CD4-positive, CD25-positive, alpha-beta regulatory T cell (primary cell): ENCODE measurements around the gene WNT1. TPM values are rescaled to one million over a fixed set of nuclear protein-coding genes. Genes with fewer than 3 reads are reported as not detected.

Experiments used
- ATAC-seq, 2 donors: fragments of 150-1000 bp; cut with Tn5 transposase; one replicate each; pipeline ENCODE4 v1.10.0; 2021; ENCODE audit warnings: low read depth in 2 of 2, moderate number of reproducible peaks in 2 of 2, moderate library complexity in 1 of 2
- DNase-seq, 3 donors: peaks; one replicate each; pipeline versions ENCODE4 v3.0.0 to v3.0.0-alpha.2; 2012 to 2022; ENCODE audit warnings: mixed read lengths in 1 of 3
- H3K27ac ChIP-seq: one replicate; pipeline ENCODE4 v1.7.0; 2013; ENCODE audit warnings: mild to moderate bottlenecking, low read length; ENCODE audit not compliant: insufficient read depth, poor library complexity, severe bottlenecking
- H3K27me3 ChIP-seq: one replicate; pipeline ENCODE4 v1.7.0; 2013; ENCODE audit warnings: low read length; ENCODE audit not compliant: control insufficient read depth, insufficient read depth
- H3K36me3 ChIP-seq: one replicate; pipeline ENCODE4 v1.7.0; 2013; ENCODE audit warnings: mild to moderate bottlenecking, low read length, moderate library complexity; ENCODE audit not compliant: control insufficient read depth, insufficient read depth
- H3K4me1 ChIP-seq: 2 replicates; pipeline ENCODE4 v1.7.0; 2013; ENCODE audit warnings: mild to moderate bottlenecking, low read length; ENCODE audit not compliant: insufficient read depth, control insufficient read depth, poor library complexity, severe bottlenecking
- H3K4me3 ChIP-seq: one replicate; pipeline ENCODE4 v1.7.0; 2013; ENCODE audit warnings: low read depth, mild to moderate bottlenecking, low read length, moderate library complexity
- H3K9me3 ChIP-seq, 2 experiments: 1 replicate in 1 of 2; 2 replicates in 1 of 2; pipeline ENCODE4 v1.7.0; 2013; ENCODE audit warnings: low read length in 2 of 2, mild to moderate bottlenecking in 1 of 2, moderate library complexity in 1 of 2; ENCODE audit not compliant: control insufficient read depth in 2 of 2
- H3K27ac Mint-ChIP-seq, 3 donors: one replicate each; pipeline ENCODE4 v1.8.0; 2020 to 2022; ENCODE audit warnings: mild to moderate bottlenecking in 3 of 3, mixed read lengths in 3 of 3, moderate library complexity in 2 of 3
- H3K27me3 Mint-ChIP-seq: one replicate; pipeline ENCODE4 v1.8.0; 2022; ENCODE audit warnings: mild to moderate bottlenecking, mixed read lengths
- H3K36me3 Mint-ChIP-seq: one replicate; pipeline ENCODE4 v1.8.0; 2020; ENCODE audit warnings: mixed read lengths
- H3K4me1 Mint-ChIP-seq, 4 donors: one replicate each; pipeline ENCODE4 v1.8.0; 2020 to 2022; ENCODE audit warnings: mixed read lengths in 4 of 4, mild to moderate bottlenecking in 1 of 4
- H3K4me3 Mint-ChIP-seq, 4 donors: one replicate each; pipeline ENCODE4 v1.8.0; 2020 to 2022; ENCODE audit warnings: mild to moderate bottlenecking in 4 of 4, mixed read lengths in 4 of 4, moderate library complexity in 3 of 4
- H3K9me3 Mint-ChIP-seq, 7 donors: one replicate each; pipeline ENCODE4 v1.8.0; 2020 to 2022; ENCODE audit warnings: mixed read lengths in 7 of 7, mild to moderate bottlenecking in 3 of 7, moderate library complexity in 2 of 7
- polyA plus RNA-seq, 4 donors: library from polyadenylated mRNA; unstranded; fragments of 300-500 nt; fragmentation: Illumina TruSeq; gene quantifications; one replicate each; pipeline ENCODE4 v1.2.3, GENCODE V29; 2021
- total RNA-seq: library from RNA; stranded (reverse); gene quantifications from one replicate; pipeline ENCODE4 v1.2.3, GENCODE V29; 2022

The WNT1 gene
- total and polyA plus RNA-seq, 5 donors from 2014 or later: 0.39 to 0.62 TPM; not detected in 3

- Mint-ChIP-seq H3K36me3 (peaks cover 31% of the 10 kb centered on the region), H3K27me3 (peaks cover 7% of the 10 kb centered on the region)
Observed at GRCh38 chr12:49018261-49019119, 40.4 kb downstream of the WNT1 start, which contains the start of gene PRKAG1. Gene PRKAG1, minus strand, starts transcription at chr12:49018776. Its CDS starts 36 bp downstream, at chr12:49018740.

GRCh38 chr12:49019120-49019430 is 41.0 kb downstream of the WNT1 start:
- H3K4me1 ChIP-seq: peaks cover 21% of the 10 kb centered on the region
- peaks cover 28% of the 10 kb centered on the region for H3K36me3 ChIP-seq
- Mint-ChIP-seq H3K27me3 (peaks cover 7% of the 10 kb centered on the region), H3K4me1 (peaks cover 24 to 54% (median 40%) of the 10 kb centered on the region in 4 donors), H3K36me3 (peaks cover 31% of the 10 kb centered on the region), H3K9me3 (peaks cover 0 to 3% (median 0%) of the 10 kb centered on the region in 7 donors), H3K4me3 (peak overlapping the region; percentile 84 to 94 (median 93)), H3K27ac (peak overlapping the region; percentile 96 to 99 (median 98))
- DNase-seq: no peak
- H3K9me3 ChIP-seq: no peaks in the 10 kb centered on the region
- peak; percentile 6 to 15 for ATAC-seq
- H3K4me3 ChIP-seq: peak overlapping the region; percentile 94
- no peaks in the 10 kb centered on the region for H3K27me3 ChIP-seq
- peak overlapping the region; percentile 87 for H3K27ac ChIP-seq

More at GRCh38 chr12:49018261-49019119, 40.4 kb downstream of the WNT1 start, which contains the start of gene PRKAG1:
- Histone ChIP-seq H3K9me3 (no peaks in the 10 kb centered on the region), H3K36me3 (peaks cover 23% of the 10 kb centered on the region), H3K27me3 (no peaks in the 10 kb centered on the region), H3K27ac (peak within 1 kb of the TSS; percentile 87), H3K4me3 (peak within 1 kb of the TSS; percentile 94), H3K4me1 (peaks cover 21% of the 10 kb centered on the region)
- DNase-seq (peak; percentile 95 to 99 (median 96)), ATAC-seq (peak; percentile 92)
- Mint-ChIP-seq H3K4me1 (peaks cover 25 to 54% (median 42%) of the 10 kb centered on the region in 4 donors), H3K27ac (peak within 1 kb of the TSS; percentile 96 to 99 (median 98)), H3K4me3 (peak within 1 kb of the TSS; percentile 87 to 94 (median 93)), H3K9me3 (peaks cover 0 to 3% (median 0%) of the 10 kb centered on the region in 7 donors)

GRCh38 chr12:49019443-49020324 is 41.6 kb downstream of the WNT1 start:
- peak overlapping the region in 2 of 3 donors; percentile 98 to 99 for H3K27ac Mint-ChIP-seq
- Histone ChIP-seq H3K9me3 (no peaks in the 10 kb centered on the region), H3K4me3 (peak overlapping the region; percentile 94), H3K27me3 (no peaks in the 10 kb centered on the region), H3K4me1 (peaks cover 21% of the 10 kb centered on the region), H3K36me3 (peaks cover 31% of the 10 kb centered on the region), H3K27ac (peak overlapping the region; percentile 87)
- peaks cover 31% of the 10 kb centered on the region for H3K36me3 Mint-ChIP-seq
- H3K9me3 Mint-ChIP-seq: peaks cover 0 to 3% (median 0%) of the 10 kb centered on the region in 7 donors
- H3K4me1 Mint-ChIP-seq: peaks cover 18 to 49% (median 37%) of the 10 kb centered on the region in 4 donors
- H3K27me3 Mint-ChIP-seq: peaks cover 7% of the 10 kb centered on the region
- H3K4me3 Mint-ChIP-seq: peak overlapping the region; percentile 87 to 94 (median 93)
- DNase-seq (peak in 2 of 3 donors; percentile 29 to 59), ATAC-seq (no peak)

- H3K4me3 ChIP-seq: no peak overlapping the region
- Mint-ChIP-seq H3K36me3 (peaks cover 33% of the 10 kb centered on the region), H3K4me1 (peaks cover 11 to 41% (median 31%) of the 10 kb centered on the region in 4 donors), H3K27ac (no peak overlapping the region), H3K9me3 (peaks cover 0 to 3% (median 0%) of the 10 kb centered on the region in 7 donors), H3K4me3 (no peak overlapping the region), H3K27me3 (peaks cover 7% of the 10 kb centered on the region)
- peak overlapping the region; percentile 87 for H3K27ac ChIP-seq
- H3K36me3 ChIP-seq: peaks cover 39% of the 10 kb centered on the region
- no peaks in the 10 kb centered on the region for H3K27me3 ChIP-seq
- ATAC-seq: no peak
- no peaks in the 10 kb centered on the region for H3K9me3 ChIP-seq
- DNase-seq: no peak
- peaks cover 21% of the 10 kb centered on the region for H3K4me1 ChIP-seq
Observed at GRCh38 chr12:49020441-49020840, 42.3 kb downstream of the WNT1 start.

GRCh38 chr12:49021292-49021915 is 43.3 kb downstream of the WNT1 start:
- Histone ChIP-seq H3K27me3 (no peaks in the 10 kb centered on the region), H3K4me3 (no peak overlapping the region), H3K36me3 (peaks cover 49% of the 10 kb centered on the region), H3K27ac (no peak overlapping the region), H3K4me1 (peaks cover 21% of the 10 kb centered on the region), H3K9me3 (no peaks in the 10 kb centered on the region)
- Mint-ChIP-seq H3K36me3 (peaks cover 40% of the 10 kb centered on the region), H3K27me3 (peaks cover 4% of the 10 kb centered on the region), H3K27ac (peak overlapping the region in 2 of 3 donors; percentile 79 to 88), H3K4me1 (peaks cover 6 to 35% (median 24%) of the 10 kb centered on the region in 4 donors), H3K9me3 (peaks cover 0 to 3% (median 0%) of the 10 kb centered on the region in 7 donors), H3K4me3 (peak overlapping the region in 1 of 4 donors; percentile 27)
- no peak for DNase-seq
- no peak for ATAC-seq

- peaks cover 17% of the 10 kb centered on the region for H3K4me1 ChIP-seq
- H3K9me3 Mint-ChIP-seq: peaks cover 0 to 3% (median 0%) of the 10 kb centered on the region in 7 donors
- H3K4me1 Mint-ChIP-seq: peaks cover 0 to 22% (median 16%) of the 10 kb centered on the region in 4 donors
- peaks cover 35% of the 10 kb centered on the region for H3K36me3 Mint-ChIP-seq
- H3K27me3 Mint-ChIP-seq: no peaks in the 10 kb centered on the region
- H3K4me3 ChIP-seq: no peak overlapping the region
- H3K27me3 ChIP-seq: no peaks in the 10 kb centered on the region
- DNase-seq: no peak
- H3K9me3 ChIP-seq: no peaks in the 10 kb centered on the region
- ATAC-seq: no peak
- no peak overlapping the region for H3K27ac ChIP-seq
- peak overlapping the region in 1 of 3 donors; percentile 89 for H3K27ac Mint-ChIP-seq
- peaks cover 59% of the 10 kb centered on the region for H3K36me3 ChIP-seq
- H3K4me3 Mint-ChIP-seq: peak overlapping the region in 1 of 4 donors; percentile 65
Observed at GRCh38 chr12:49022558-49023178, 44.5 kb downstream of the WNT1 start.
